Stimulated activated effector memory CD8-positive, alpha-beta T cell treated with anti-CD3 and anti-CD28 coated beads, Interleukin-12 subunit alpha, Interleukin-12 subunit beta, amount 100 ng/mL, for 72 hours (primary cell): ENCODE results near the gene ARID1A.

Source experiments
- ATAC-seq: fragments of 150-1000 bp; cut with Tn5 transposase; 2 replicates; pipeline ENCODE4 v1.10.0; 2021
- DNase-seq, 2 donors: peaks; one replicate each; pipeline ENCODE4 v3.0.0; 2021 to 2022; ENCODE audit warnings: low spot score in 2 of 2
- H3K27ac Mint-ChIP-seq: one replicate; pipeline ENCODE4 v1.8.0; 2022; ENCODE audit warnings: mild to moderate bottlenecking, mixed read lengths
- H3K36me3 Mint-ChIP-seq: one replicate; pipeline ENCODE4 v1.8.0; 2022; ENCODE audit warnings: mild to moderate bottlenecking, mixed read lengths
- H3K4me1 Mint-ChIP-seq: one replicate; pipeline ENCODE4 v1.8.0; 2022; ENCODE audit warnings: mixed read lengths
- H3K4me3 Mint-ChIP-seq: one replicate; pipeline ENCODE4 v1.8.0; 2022; ENCODE audit warnings: mild to moderate bottlenecking, mixed read lengths
- H3K9me3 Mint-ChIP-seq: one replicate; pipeline ENCODE4 v1.8.0; 2022; ENCODE audit warnings: mixed read lengths

ARID1A gene

GRCh38 chr1:26754086-26754874 lies 58.5 kb downstream of the ARID1A start:
- peaks cover 52% of the 10 kb centered on the region for H3K4me1 Mint-ChIP-seq
- no peaks in the 10 kb centered on the region for H3K9me3 Mint-ChIP-seq
- ATAC-seq (no peak), DNase-seq (no peak)
- peak overlapping the region; percentile 78 for H3K27ac Mint-ChIP-seq
- no peak overlapping the region for H3K4me3 Mint-ChIP-seq
- peaks cover 94% of the 10 kb centered on the region for H3K36me3 Mint-ChIP-seq

- Mint-ChIP-seq H3K4me3 (no peak overlapping the region), H3K4me1 (peaks cover 14% of the 10 kb centered on the region), H3K27ac (peak overlapping the region; percentile 49), H3K36me3 (peaks cover 98% of the 10 kb centered on the region), H3K9me3 (no peaks in the 10 kb centered on the region)
- no peak for ATAC-seq
- no peak for DNase-seq
Observed at GRCh38 chr1:26758358-26758757, 62.5 kb downstream of the ARID1A start.

- peak overlapping the region; percentile 49 for H3K27ac Mint-ChIP-seq
- DNase-seq (no peak), ATAC-seq (no peak)
- peaks cover 12% of the 10 kb centered on the region for H3K4me1 Mint-ChIP-seq
- no peaks in the 10 kb centered on the region for H3K9me3 Mint-ChIP-seq
- no peak overlapping the region for H3K4me3 Mint-ChIP-seq
- H3K36me3 Mint-ChIP-seq: peaks cover 100% of the 10 kb centered on the region
Observed at GRCh38 chr1:26759531-26759930, 63.7 kb downstream of the ARID1A start.

GRCh38 chr1:26761217-26761616 lies 65.4 kb downstream of the ARID1A start:
- Mint-ChIP-seq H3K4me3 (no peak overlapping the region), H3K4me1 (peaks cover 12% of the 10 kb centered on the region), H3K9me3 (no peaks in the 10 kb centered on the region), H3K36me3 (peaks cover 100% of the 10 kb centered on the region), H3K27ac (peak overlapping the region; percentile 86)
- ATAC-seq (no peak), DNase-seq (no peak)

- Mint-ChIP-seq H3K27ac (peak overlapping the region; percentile 68), H3K36me3 (peaks cover 100% of the 10 kb centered on the region), H3K4me3 (no peak overlapping the region), H3K4me1 (peaks cover 34% of the 10 kb centered on the region), H3K9me3 (no peaks in the 10 kb centered on the region)
- ATAC-seq (peak; percentile 72), DNase-seq (no peak)
Observed at GRCh38 chr1:26767714-26768113, 71.9 kb downstream of the ARID1A start.

- H3K4me3 Mint-ChIP-seq: no peak overlapping the region
- H3K4me1 Mint-ChIP-seq: peaks cover 34% of the 10 kb centered on the region
- H3K9me3 Mint-ChIP-seq: no peaks in the 10 kb centered on the region
- DNase-seq (no peak), ATAC-seq (no peak)
- H3K27ac Mint-ChIP-seq: peak overlapping the region; percentile 68
- peaks cover 100% of the 10 kb centered on the region for H3K36me3 Mint-ChIP-seq
Observed at GRCh38 chr1:26768755-26769154, 72.9 kb downstream of the ARID1A start.

GRCh38 chr1:26771285-26771642 lies 75.4 kb downstream of the ARID1A start:
- Mint-ChIP-seq H3K9me3 (no peaks in the 10 kb centered on the region), H3K27ac (peak overlapping the region; percentile 90), H3K4me1 (peaks cover 34% of the 10 kb centered on the region), H3K36me3 (peaks cover 100% of the 10 kb centered on the region), H3K4me3 (no peak overlapping the region)
- peak; percentile 24 for ATAC-seq
- DNase-seq: no peak

GRCh38 chr1:26771643-26772321 lies 76.0 kb downstream of the ARID1A start:
- Mint-ChIP-seq H3K9me3 (no peaks in the 10 kb centered on the region), H3K4me1 (peaks cover 34% of the 10 kb centered on the region), H3K27ac (peak overlapping the region; percentile 90), H3K36me3 (peaks cover 100% of the 10 kb centered on the region), H3K4me3 (no peak overlapping the region)
- DNase-seq (no peak), ATAC-seq (peak; percentile 85)

- H3K9me3 Mint-ChIP-seq: no peaks in the 10 kb centered on the region
- DNase-seq: no peak
- peaks cover 30% of the 10 kb centered on the region for H3K4me1 Mint-ChIP-seq
- peaks cover 100% of the 10 kb centered on the region for H3K36me3 Mint-ChIP-seq
- ATAC-seq: no peak
- H3K27ac Mint-ChIP-seq: no peak overlapping the region
- H3K4me3 Mint-ChIP-seq: no peak overlapping the region
Observed at GRCh38 chr1:26772687-26773086, 76.9 kb downstream of the ARID1A start.

GRCh38 chr1:26774462-26774861 lies 78.6 kb downstream of the ARID1A start:
- Mint-ChIP-seq H3K4me1 (peaks cover 31% of the 10 kb centered on the region), H3K4me3 (no peak overlapping the region), H3K9me3 (no peaks in the 10 kb centered on the region), H3K27ac (no peak overlapping the region), H3K36me3 (peaks cover 100% of the 10 kb centered on the region)
- DNase-seq (no peak), ATAC-seq (no peak)

GRCh38 chr1:26775666-26776065 lies 79.9 kb downstream of the ARID1A start:
- H3K36me3 Mint-ChIP-seq: peaks cover 100% of the 10 kb centered on the region
- DNase-seq (no peak), ATAC-seq (no peak)
- H3K4me3 Mint-ChIP-seq: no peak overlapping the region
- H3K27ac Mint-ChIP-seq: no peak overlapping the region
- no peaks in the 10 kb centered on the region for H3K9me3 Mint-ChIP-seq
- H3K4me1 Mint-ChIP-seq: peaks cover 43% of the 10 kb centered on the region

GRCh38 chr1:26779098-26779668 lies 83.4 kb downstream of the ARID1A start:
- Mint-ChIP-seq H3K4me3 (no peak overlapping the region), H3K27ac (peak overlapping the region; percentile 70), H3K9me3 (no peaks in the 10 kb centered on the region), H3K4me1 (peaks cover 51% of the 10 kb centered on the region), H3K36me3 (peaks cover 89% of the 10 kb centered on the region)
- ATAC-seq (no peak), DNase-seq (no peak)

GRCh38 chr1:26780344-26780957 lies 84.6 kb downstream of the ARID1A start:
- peak overlapping the region; percentile 67 for H3K27ac Mint-ChIP-seq
- H3K4me3 Mint-ChIP-seq: no peak overlapping the region
- peaks cover 76% of the 10 kb centered on the region for H3K36me3 Mint-ChIP-seq
- DNase-seq (no peak), ATAC-seq (peak; percentile 42)
- H3K4me1 Mint-ChIP-seq: peaks cover 64% of the 10 kb centered on the region
- H3K9me3 Mint-ChIP-seq: no peaks in the 10 kb centered on the region

GRCh38 chr1:26781206-26781825 lies 85.5 kb downstream of the ARID1A start:
- peaks cover 72% of the 10 kb centered on the region for H3K36me3 Mint-ChIP-seq
- ATAC-seq (peak; percentile 79), DNase-seq (no peak)
- H3K4me1 Mint-ChIP-seq: peaks cover 72% of the 10 kb centered on the region
- H3K27ac Mint-ChIP-seq: peak overlapping the region; percentile 67
- no peaks in the 10 kb centered on the region for H3K9me3 Mint-ChIP-seq
- no peak overlapping the region for H3K4me3 Mint-ChIP-seq
